OCI-LY7 (cell line): ENCODE data around the gene RNU1-2.
"Not testable (repeated sequence)": the region's sequence is repeated elsewhere in the genome, so short reads cannot be mapped to it uniquely, and the experiment has no call there.

Experiments used
- EZH2phosphoT487 ChIP-seq: fragments of 200-600 bp; sonication (generic); IDR thresholded peaks from 2 replicates; pipeline ENCODE4 v1.6.1; 2018; ENCODE audit warnings: low read depth, borderline replicate concordance, mild to moderate bottlenecking, mixed run types, antibody characterized with exemption, low read length, moderate library complexity, mixed read lengths
- TF ChIP-seq, protein P1 (sequence below): fragments of 200-600 bp; sonication (generic); conservative IDR thresholded peaks from 2 replicates; pipeline ENCODE4 v1.5.1; 2014; ENCODE audit warnings: mild to moderate bottlenecking, antibody characterized with exemption, low read length, moderate library complexity, mixed read lengths

DNA sequence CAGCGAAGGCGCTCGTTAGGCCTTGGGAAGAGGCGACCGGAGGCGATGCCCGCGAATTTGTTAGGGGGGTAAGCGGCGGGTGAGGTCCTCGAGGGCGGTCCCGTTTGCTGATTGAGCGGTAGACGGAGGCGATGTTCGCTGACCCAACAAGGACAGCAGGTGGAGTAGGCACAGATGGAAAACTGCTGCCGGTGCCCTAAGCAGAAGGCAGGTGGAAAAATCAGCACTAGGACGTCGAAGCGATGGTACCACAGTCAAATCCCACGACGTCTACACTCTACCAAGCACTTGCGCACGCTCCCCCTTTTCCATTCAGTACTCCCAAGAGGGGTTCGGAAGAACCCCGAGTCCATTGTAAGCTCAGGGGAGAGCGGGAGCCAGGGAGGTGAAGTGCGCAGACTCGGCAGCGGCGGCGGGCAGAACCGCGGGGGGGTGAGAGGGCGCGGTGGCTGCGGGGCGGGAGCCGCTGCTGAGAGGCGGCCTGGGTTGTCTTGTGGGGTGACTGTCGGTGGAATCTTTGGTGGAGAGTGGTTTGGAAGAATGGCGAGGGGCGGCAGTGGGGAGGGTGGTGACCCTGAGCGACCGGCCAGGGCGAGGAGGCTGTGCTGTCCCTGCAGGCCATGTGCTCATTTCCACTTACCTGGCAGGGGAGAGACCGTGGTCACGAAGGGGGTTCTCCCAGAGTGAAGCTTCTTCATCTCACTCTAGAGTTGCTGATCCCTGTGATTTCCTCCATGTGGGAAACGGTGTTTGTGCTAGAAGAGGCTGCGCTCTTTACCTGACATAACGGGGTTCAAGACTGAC, 22.5 kb upstream of the RNU1-2 start:
- TF ChIP-seq, protein P1, sequence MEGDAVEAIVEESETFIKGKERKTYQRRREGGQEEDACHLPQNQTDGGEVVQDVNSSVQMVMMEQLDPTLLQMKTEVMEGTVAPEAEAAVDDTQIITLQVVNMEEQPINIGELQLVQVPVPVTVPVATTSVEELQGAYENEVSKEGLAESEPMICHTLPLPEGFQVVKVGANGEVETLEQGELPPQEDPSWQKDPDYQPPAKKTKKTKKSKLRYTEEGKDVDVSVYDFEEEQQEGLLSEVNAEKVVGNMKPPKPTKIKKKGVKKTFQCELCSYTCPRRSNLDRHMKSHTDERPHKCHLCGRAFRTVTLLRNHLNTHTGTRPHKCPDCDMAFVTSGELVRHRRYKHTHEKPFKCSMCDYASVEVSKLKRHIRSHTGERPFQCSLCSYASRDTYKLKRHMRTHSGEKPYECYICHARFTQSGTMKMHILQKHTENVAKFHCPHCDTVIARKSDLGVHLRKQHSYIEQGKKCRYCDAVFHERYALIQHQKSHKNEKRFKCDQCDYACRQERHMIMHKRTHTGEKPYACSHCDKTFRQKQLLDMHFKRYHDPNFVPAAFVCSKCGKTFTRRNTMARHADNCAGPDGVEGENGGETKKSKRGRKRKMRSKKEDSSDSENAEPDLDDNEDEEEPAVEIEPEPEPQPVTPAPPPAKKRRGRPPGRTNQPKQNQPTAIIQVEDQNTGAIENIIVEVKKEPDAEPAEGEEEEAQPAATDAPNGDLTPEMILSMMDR, result not testable (repeated sequence)
- not testable (repeated sequence) for TF ChIP-seq EZH2phosphoT487
